Pancreas (tissue), 10 donors: ENCODE measurements around the gene GABBR2. TPM values are rescaled to one million over a fixed set of nuclear protein-coding genes. Genes with fewer than 3 reads are reported as not detected.

Experiments
- ATAC-seq, 4 donors: fragments of 200-7000 bp; cut with Tn5 transposase; one replicate each; pipeline versions ENCODE4 v1.8.0 to v1.9.1; 2020; ENCODE audit warnings: mild to moderate bottlenecking in 4 of 4, moderate library complexity in 4 of 4
- DNase-seq, 6 donors: peaks; one replicate each; pipeline ENCODE4 v3.0.0-alpha.2; 2020
- FAIRE-seq: peaks from 2 replicates; lab custom pipeline; 2012; peaks lifted over from hg19 to GRCh38; lab: Jason Lieb, UNC
- H3K27ac ChIP-seq, 4 donors: fragments of 200-600 bp; sonication (generic); 1 replicate in 3 of 4; 2 replicates in 1 of 4; pipeline versions ENCODE4 v1.5.0 to v1.8.0; 2020
- H3K27me3 ChIP-seq, 4 donors: fragments of 200-600 bp; one replicate each; pipeline ENCODE4 v1.8.0; 2021
- H3K36me3 ChIP-seq, 3 donors: fragments of 200-600 bp; sonication (generic) in 1 of 3; one replicate each; pipeline versions ENCODE4 v1.5.0 to v1.8.0; 2020 to 2021
- H3K4me1 ChIP-seq, 3 donors: fragments of 200-600 bp; one replicate each; pipeline ENCODE4 v1.8.0; 2021
- H3K4me3 ChIP-seq, 4 donors: fragments of 200-600 bp; sonication (generic) in 2 of 4; one replicate each; pipeline versions ENCODE4 v1.5.0 to v1.8.0; 2020 to 2021
- H3K9me3 ChIP-seq, 4 donors: fragments of 200-600 bp; one replicate each; pipeline ENCODE4 v1.8.0; 2021
- WGBS, 2 donors: extraction: QIAGEN DNeasy Blood & Tissue Kit; methylation state at CpG; one replicate each; pipeline ENCODE4 v1.1.7; 2013; 5-methylcytosine and 5-hydroxymethylcytosine counted together
- intact Hi-C, 3 donors: fragments of 100-400 bp; cut with DNase I; formaldehyde crosslinking; loops; one replicate each; pipeline versions ENCODE4 v1.11.1 to v1.14.2; 2022
- polyA plus RNA-seq, 2 donors: library from polyadenylated mRNA; stranded (reverse); fragments of 200-250 nt; gene quantifications; one replicate each; pipeline ENCODE4 v1.2.3, GENCODE V29; 2013
- total RNA-seq, 6 donors: library from RNA; stranded (reverse); fragmentation: NEBNext Ultra II Directional in 4 of 6; extraction: Animal tissue kit (Norgen Biotek cat#: 25700) in 4 of 6; gene quantifications; one replicate each; pipeline versions ENCODE4 v1.2.1 to v1.2.4, GENCODE V29; 2021 to 2023
- TF ChIP-seq, protein P1 (sequence below), 4 donors: fragments of 200-600 bp; sonication (generic) in 3 of 4; IDR thresholded peaks; one replicate each; pipeline versions ENCODE4 v1.5.0 to v1.8.0; 2021; ENCODE audit warnings: antibody characterized with exemption in 4 of 4
- donor health status: healthy with polysubstance abuse.
- donor health status: DM: no; HTN: no; CAD: no; lungs with moderate emphysema.
- donor health status: DM: no; HTN: no; CAD: no.
- donor health status: control.
- donor health status: control.
- donor health status: Bipolar disorder and iron deficiency.
- donor health status: DM: yes; HTN: yes; CAD: no.
- donor health status: DM: no; HTN: no; CAD: no.
- donor health status: DM: no; HTN: no; CAD: no.
- donor health status: DM: yes; HTN: yes; CAD: no.

Gene GABBR2
- total and polyA plus RNA-seq, 8 donors: 0.04 to 0.14 (median 0.07) TPM; not detected in 4

DNA sequence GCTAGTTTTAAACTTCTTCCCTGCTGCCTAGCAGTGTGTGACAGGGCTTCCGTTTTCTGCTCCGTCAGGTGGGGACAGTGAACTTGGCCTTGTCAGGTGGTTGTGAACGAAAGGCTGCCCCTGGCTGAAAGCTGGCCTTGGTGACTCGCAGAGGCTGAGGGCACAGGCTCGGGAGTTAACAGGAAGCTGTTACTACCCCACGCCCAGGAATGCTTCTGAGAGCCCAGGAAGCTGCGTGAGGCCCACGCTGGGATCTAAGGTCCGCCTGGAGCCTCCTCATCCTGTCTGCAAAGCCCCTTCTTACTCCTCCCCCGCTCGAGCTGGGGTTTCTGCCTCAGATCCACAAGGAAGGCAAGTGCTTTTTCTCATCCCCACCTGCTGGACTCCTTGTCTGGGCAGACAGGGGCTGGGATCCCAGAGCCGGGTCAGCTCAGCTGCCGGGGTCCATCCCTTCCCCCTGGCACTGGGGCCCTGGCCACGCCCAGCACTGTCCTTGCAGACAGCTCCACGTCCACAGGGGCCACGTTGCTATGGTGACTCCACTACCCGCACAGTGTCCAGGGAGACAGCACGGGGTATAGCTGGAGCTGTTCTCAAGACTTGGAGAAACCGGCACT is 328.6 kb downstream of the GABBR2 start:
- DNase-seq (peak in 3 of 6 donors; percentile 27 to 36 (median 30)), FAIRE-seq (no peak), ATAC-seq (peak; percentile 33 to 83 (median 68))
- Histone ChIP-seq H3K36me3 (no peaks in the 10 kb centered on the region), H3K4me1 (peaks cover 3 to 5% (median 4%) of the 10 kb centered on the region in 3 donors), H3K9me3 (no peaks in the 10 kb centered on the region), H3K27ac (no peak overlapping the region), H3K4me3 (no peak overlapping the region), H3K27me3 (no peaks in the 10 kb centered on the region)
- intact Hi-C loops: no loop called here
- TF ChIP-seq, protein P1, sequence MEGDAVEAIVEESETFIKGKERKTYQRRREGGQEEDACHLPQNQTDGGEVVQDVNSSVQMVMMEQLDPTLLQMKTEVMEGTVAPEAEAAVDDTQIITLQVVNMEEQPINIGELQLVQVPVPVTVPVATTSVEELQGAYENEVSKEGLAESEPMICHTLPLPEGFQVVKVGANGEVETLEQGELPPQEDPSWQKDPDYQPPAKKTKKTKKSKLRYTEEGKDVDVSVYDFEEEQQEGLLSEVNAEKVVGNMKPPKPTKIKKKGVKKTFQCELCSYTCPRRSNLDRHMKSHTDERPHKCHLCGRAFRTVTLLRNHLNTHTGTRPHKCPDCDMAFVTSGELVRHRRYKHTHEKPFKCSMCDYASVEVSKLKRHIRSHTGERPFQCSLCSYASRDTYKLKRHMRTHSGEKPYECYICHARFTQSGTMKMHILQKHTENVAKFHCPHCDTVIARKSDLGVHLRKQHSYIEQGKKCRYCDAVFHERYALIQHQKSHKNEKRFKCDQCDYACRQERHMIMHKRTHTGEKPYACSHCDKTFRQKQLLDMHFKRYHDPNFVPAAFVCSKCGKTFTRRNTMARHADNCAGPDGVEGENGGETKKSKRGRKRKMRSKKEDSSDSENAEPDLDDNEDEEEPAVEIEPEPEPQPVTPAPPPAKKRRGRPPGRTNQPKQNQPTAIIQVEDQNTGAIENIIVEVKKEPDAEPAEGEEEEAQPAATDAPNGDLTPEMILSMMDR (IDR thresholded peaks at IDR 0.05): no peak
- 29% methylated on average over 19 of the region's 19 CpGs for WGBS, 2 donors

GRCh38 chr9:98379572-98379971 is 329.2 kb downstream of the GABBR2 start:
- no peaks in the 10 kb centered on the region for H3K36me3 ChIP-seq
- no peak overlapping the region for H3K27ac ChIP-seq
- TF ChIP-seq, protein P1 (IDR thresholded peaks at IDR 0.05): no peak
- H3K4me1 ChIP-seq: peaks cover 6 to 11% (median 8%) of the 10 kb centered on the region in 3 donors
- no peaks in the 10 kb centered on the region for H3K27me3 ChIP-seq
- ATAC-seq (no peak), FAIRE-seq (no peak), DNase-seq (no peak)
- H3K4me3 ChIP-seq: no peak overlapping the region
- 37 to 56% methylated on average over 1 of the region's 1 CpG for WGBS, 2 donors
- no peaks in the 10 kb centered on the region for H3K9me3 ChIP-seq
- intact Hi-C loops: no loop called here

- no peaks in the 10 kb centered on the region for H3K27me3 ChIP-seq
- H3K9me3 ChIP-seq: no peaks in the 10 kb centered on the region
- TF ChIP-seq, protein P1 (IDR thresholded peaks at IDR 0.05): no peak
- no peaks in the 10 kb centered on the region for H3K36me3 ChIP-seq
- FAIRE-seq (no peak), DNase-seq (no peak), ATAC-seq (no peak)
- intact Hi-C loops: no loop called here
- no peak overlapping the region for H3K27ac ChIP-seq
- 91 to 98% methylated on average over 5 of the region's 5 CpGs for WGBS, 2 donors
- H3K4me3 ChIP-seq: no peak overlapping the region
- H3K4me1 ChIP-seq: peaks cover 8 to 17% (median 9%) of the 10 kb centered on the region in 3 donors
These were observed 329.9 kb downstream of the GABBR2 start for GRCh38 chr9:98378794-98379193.

DNA sequence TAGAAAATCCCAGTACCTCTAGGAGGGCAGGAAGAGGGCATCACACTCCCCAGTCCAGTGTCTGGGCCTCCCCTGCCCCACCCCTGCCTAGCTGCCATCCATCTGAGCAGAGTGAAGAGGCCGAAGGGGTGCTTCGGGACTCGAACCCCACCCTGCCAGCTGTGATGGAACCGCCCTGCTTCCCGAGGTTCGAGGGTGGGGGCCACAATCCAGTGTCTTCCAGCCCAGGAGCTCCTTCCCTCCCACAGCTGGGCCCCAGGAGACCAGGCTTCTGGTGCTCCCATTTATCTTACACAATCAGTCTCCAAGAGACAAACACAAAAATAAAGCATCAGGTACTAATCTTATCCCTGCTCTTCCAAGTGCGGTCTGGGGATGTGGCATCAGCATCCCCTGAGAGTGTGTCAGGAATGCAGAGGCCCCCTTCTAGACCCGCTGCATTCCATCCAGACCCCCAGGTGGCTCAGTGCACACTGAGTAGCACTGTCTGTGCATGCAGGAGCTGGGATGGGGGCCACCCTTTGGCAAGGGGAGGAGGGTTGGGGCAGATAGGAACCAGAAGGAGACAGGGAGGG is 330.4 kb downstream of the GABBR2 start:
- no peaks in the 10 kb centered on the region for H3K36me3 ChIP-seq
- no peak overlapping the region for H3K27ac ChIP-seq
- no peaks in the 10 kb centered on the region for H3K9me3 ChIP-seq
- ATAC-seq (no peak), DNase-seq (no peak), FAIRE-seq (no peak)
- WGBS, 2 donors: 88 to 93% methylated on average over 8 of the region's 8 CpGs
- peaks cover 8 to 22% (median 10%) of the 10 kb centered on the region in 3 donors for H3K4me1 ChIP-seq
- TF ChIP-seq, protein P1 (IDR thresholded peaks at IDR 0.05): no peak
- no peak overlapping the region for H3K4me3 ChIP-seq
- intact Hi-C loops: no loop called here
- H3K27me3 ChIP-seq: no peaks in the 10 kb centered on the region
